ENCODE results near the gene RILPL1.

GRCh38 chr12:123436017-123436964 is 97.2 kb downstream of the RILPL1 start, which contains the start of gene RILPL2:
- TF ChIP-seq REST (IDR thresholded peaks at IDR 0.05) (peak; percentile 13), ZBTB33 (IDR thresholded peaks at IDR 0.05) (no peak), JUND (IDR thresholded peaks at IDR 0.05) (no peak), RAD21 (IDR thresholded peaks at IDR 0.05) (peak in 1 of 2 donors; percentile 47), CTCF (IDR thresholded peaks at IDR 0.05; ENCODE audit: low read depth, low read length, missing input control) (no peak), TAF1 (conservative IDR thresholded peaks at IDR 0.05) (no peak), MAX (IDR thresholded peaks at IDR 0.05) (peak; percentile 65), EGR1 (IDR thresholded peaks at IDR 0.05; ENCODE audit: low read depth in 2 of 2) (peak; percentile 17 to 25), HNF4G (IDR thresholded peaks at IDR 0.05) (no peak), SP1 (IDR thresholded peaks at IDR 0.05) (peak; percentile 65), YY1 (IDR thresholded peaks at IDR 0.05) (peak; percentile 19), GABPA (IDR thresholded peaks at IDR 0.05 in 1 of 2, conservative IDR thresholded peaks at IDR 0.05 in 1 of 2) (peak in 1 of 2 donors; percentile 45), RXRA (IDR thresholded peaks at IDR 0.05) (no peak), ATF3 (IDR thresholded peaks at IDR 0.05) (peak; percentile 11)
